ENCODE measurements around the gene IGSF9B. TPM values are rescaled to one million over a fixed set of nuclear protein-coding genes. Genes with fewer than 3 reads are reported as not detected.

The IGSF9B gene
- total RNA-seq, 1 donor from 2014 or later = 97.2 TPM

DNA sequence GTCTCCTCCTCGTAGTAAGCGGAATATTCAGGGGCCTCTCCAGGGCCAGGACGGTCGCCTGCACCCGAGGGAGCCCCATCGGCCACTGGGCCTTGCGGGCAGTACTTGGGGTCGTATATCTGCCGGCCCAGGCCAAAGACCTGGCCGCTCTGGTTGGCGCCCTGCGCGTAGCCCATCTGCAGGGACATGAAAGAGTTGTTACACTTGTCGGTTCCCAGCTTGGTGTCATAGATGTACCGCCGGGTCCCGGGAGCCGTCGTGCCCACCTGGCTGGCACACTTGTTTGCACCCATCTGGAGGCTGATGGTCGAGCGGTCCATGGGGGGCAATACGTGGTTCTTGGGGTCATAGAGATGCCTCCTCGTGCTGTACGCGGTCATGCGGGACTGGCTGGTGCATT, 92.0 kb downstream of the IGSF9B start:
- intact Hi-C loops (cut with micrococcal nuclease) = no loop called here

DNA sequence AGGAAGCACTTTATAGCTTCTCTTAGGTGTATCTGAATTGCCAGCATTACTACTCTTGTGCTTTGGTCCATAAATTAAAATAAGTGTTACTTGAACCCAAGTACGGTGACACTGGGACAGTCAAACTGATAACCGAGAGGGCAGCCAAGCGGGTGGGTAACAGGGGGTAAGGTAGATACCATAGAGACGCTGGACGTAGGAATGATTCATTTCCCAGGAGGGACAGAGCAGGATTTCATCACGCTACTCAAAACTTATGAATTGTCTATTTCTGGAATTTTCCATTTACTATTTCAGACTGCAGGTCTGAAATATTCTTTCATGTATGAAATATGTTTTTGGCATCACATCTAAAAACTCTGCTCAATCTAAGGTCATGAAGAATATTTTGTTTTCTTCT, 96.6 kb downstream of the IGSF9B start:
- intact Hi-C loops (cut with micrococcal nuclease) = no loop called here

Other genes with a start within 250 kb of the IGSF9B start
- gene SPATA19, start 111.5 kb downstream of the IGSF9B start, total RNA-seq = not detected in 2 replicates
- gene JAM3, start 112.1 kb upstream of the IGSF9B start, total RNA-seq = 2.5 and 2.7 TPM in 2 replicates

Measured in T-helper 1 cell treated with Interleukin-12 subunit alpha and Interleukin-12 subunit beta and Interleukin-4 antibody, amounts not matched to agents 30 ng/mL and 1 ng/mL, for 36 hours (primary cell).